Activated T-cell treated with anti-CD3 and anti-CD28 coated beads for 24 hours (primary cell): Measurements from ENCODE around the gene MCF2L2.

Source experiments
- DNase-seq: peaks from one replicate; pipeline ENCODE4 v3.0.0-alpha.2; 2020; ENCODE audit warnings: low read depth

MCF2L2 gene

DNA sequence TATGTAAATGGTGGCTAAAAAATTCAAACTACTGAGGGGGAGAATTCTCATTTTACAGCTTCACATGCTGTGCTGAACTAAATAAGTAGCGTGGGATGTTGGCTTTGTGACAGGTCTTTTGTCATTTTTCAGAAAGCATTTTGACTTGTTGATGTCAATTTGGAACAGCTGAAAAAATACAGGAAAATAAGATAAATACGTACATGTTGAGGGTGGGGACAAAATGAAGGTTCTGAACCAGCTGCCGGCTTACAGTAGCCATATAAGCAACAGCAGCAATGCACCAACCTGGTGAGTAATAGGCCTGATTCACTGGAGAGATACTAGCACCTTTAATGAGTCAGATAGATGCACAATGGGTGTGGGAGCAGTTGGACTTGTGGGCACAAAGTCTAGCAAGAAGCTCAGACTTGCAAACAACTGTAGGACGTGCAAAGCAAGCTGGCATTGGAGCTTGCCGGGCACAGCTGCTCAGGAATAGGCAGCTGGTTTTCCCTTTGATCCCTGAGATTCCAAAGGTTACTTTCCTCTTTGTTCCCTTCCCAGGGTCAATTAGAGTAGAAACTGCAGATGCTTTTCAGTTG lies 162.5 kb downstream of the MCF2L2 start:
- peak; percentile 51 for DNase-seq

- DNase-seq = no peak
Measured at GRCh38 chr3:183265157-183265642, 163.2 kb downstream of the MCF2L2 start.

DNA sequence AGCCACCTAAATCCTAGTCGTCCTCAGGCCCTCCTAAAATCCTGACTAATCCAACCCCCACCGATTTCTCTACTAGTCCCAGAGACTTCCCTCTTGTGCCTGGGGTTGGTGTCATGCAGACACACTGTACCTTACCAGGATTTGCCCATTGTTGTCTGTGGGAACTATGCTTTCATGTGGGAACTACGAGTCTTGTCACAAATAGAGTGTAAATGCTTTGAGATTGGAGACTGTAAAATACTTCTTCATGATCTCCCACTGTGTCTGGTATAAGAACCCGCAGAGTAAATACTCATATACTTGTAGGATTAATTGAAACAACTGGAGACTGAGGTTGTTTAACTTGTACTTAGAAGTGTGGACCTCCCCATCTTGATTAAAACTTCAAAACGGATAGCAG lies 164.2 kb downstream of the MCF2L2 start:
- DNase-seq = no peak

GRCh38 chr3:183262875-183263378 lies 165.5 kb downstream of the MCF2L2 start:
- DNase-seq = no peak

DNA sequence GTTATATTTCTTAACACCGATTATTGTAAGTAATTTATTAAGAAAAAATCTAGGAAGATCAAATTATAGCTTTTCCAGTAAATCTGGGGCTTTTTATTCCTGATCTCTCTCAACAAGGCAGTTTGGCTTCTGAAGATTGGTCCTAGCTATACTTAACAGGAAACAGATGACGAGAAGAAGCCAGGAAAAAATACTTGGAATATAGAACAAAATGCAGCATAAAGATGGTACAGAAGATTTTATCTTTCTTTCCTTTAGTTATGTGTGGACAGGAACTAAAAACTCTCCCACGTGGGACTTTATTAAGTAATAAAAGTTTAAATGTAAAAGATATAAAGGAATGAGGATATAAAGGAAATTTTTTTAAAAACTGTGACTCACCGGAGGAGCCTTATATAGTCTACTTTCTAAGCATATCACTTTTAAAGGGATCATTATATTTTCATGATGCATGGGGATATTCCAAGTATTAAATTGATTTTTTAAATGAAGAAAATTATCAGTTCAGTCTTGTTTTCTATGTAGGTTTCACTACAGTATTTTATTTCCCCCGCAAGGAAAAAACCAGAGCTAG lies 167.2 kb downstream of the MCF2L2 start:
- no peak for DNase-seq

DNA sequence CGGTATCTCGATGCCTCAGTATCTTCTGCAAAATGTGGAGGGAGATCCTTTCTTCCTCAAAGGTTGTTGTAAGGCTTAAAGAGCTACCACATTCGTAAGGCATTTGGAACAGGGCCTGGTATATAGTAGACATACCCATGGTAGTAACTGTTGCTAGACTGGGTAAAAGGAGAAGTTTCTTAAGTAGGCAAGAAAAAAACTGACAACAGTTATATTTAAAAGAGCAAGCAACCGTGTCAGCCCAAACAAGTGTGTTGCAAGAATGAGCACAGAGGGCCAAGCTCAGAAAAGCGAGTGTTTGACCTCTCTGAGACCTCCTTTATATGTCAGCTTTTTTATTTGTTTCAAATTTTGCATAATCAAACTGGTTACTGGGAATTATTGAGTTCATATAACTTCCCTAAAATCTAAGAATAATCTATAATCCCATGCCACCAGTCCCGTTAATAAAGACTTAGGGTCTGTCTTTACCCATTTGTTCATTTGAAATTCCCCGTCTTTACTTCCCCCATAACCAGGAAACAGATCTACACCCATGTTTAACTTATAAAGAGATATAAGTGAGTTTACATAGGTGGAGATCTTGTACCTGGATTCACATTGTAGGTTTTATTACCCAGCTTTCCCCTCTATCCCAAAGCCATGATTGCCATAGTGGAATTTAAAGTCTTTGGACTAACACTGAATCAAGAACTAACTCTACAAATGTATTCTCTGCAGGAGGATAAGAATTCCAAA lies 168.1 kb downstream of the MCF2L2 start:
- DNase-seq = no peak

DNA sequence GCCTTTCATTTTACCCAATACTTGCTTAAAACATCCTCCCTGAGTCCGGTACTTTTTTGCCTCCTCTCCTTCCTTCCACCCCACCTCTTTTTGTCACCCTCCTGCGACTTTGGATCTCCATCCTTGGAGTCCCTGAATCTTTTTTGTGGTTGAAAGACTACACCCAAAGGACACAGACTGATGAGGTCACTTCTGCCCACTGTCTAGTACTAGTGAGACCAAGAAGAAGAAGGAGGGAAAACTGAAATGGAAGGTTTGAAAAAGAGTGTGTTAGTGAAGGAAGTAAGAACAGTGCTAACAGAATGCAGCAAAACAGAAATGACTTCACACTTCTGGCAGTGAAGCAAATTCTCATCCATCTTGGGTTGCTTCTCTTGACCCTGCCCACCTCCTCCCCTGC lies 168.8 kb downstream of the MCF2L2 start:
- DNase-seq = no peak

DNA sequence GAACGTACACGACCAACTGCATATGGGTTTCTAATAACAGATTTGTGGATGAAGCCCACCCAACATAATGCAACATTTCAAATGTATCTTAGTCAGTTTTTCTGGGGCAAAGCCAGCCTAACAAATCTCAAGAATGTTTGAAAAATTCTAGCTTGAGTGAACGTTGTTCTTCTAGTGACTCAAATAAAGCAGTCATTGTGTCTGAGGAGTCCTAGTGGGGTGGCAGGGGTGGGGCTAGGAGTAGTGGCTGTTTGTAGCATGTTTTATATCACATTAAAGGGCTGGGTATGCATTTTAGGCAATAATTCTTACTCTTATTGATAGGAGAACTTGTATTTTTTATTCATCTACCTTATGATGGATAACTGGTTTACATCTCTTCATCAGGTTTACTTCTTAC lies 169.3 kb downstream of the MCF2L2 start:
- DNase-seq = no peak

DNA sequence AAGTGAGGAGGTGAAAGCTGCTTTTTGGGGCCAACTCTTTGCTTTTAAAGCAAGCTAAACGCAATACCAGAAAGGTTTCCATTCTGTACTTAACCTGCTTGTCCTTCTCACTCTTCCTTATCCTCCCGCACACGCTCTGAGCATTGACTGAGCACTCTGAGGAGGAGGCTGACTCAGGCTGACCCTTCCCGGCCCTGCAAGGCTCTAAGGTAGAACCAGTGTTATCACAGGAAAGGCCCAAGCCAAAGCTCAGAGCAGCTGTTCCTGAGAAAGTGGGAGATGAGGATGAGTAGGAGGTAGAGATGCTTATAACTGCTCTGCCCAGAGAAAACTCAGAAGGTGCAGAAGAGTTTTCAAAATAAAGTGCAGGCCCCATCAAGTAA lies 173.1 kb downstream of the MCF2L2 start:
- DNase-seq = no peak

GRCh38 chr3:183254487-183255347 lies 173.7 kb downstream of the MCF2L2 start:
- no peak for DNase-seq

GRCh38 chr3:183253528-183254486 lies 174.6 kb downstream of the MCF2L2 start:
- DNase-seq = no peak

GRCh38 chr3:183252973-183253527 lies 175.4 kb downstream of the MCF2L2 start, which contains the start of gene B3GNT5:
B3GNT5 (plus strand) TSS chr3:183253253; CDS start chr3:183269799, 16,546 bp downstream.
- DNase-seq = no peak

DNA sequence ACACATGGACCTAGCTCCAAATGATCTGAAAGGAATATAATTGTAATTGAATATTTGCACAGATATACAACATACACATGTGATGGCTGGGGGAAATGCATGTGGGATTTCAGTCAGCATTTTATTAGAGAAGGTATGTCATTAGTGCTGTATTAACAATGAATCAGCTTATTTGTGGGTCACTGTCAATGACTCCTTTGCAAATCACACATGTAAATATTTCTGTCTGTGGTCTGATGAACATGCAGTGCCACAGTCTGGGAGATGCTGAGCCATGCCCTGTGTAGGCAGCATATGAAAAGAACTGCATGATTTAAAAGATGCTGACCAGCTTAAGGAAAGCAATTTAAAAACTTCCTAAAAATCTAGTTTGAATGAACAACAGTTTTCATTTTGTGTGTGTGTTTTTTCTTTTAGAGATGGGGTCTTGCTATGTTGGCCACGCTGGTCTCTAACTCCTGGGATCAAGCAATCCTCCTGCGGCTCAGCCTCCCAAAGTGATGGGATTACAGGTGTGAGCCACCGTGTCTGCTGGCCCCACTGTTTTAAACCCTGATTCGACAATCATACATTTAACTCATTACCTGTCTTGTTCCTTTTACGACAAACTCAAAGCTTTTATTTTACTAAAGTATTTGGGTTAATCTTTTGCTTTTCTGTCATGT lies 176.2 kb downstream of the MCF2L2 start:
- no peak for DNase-seq

DNA sequence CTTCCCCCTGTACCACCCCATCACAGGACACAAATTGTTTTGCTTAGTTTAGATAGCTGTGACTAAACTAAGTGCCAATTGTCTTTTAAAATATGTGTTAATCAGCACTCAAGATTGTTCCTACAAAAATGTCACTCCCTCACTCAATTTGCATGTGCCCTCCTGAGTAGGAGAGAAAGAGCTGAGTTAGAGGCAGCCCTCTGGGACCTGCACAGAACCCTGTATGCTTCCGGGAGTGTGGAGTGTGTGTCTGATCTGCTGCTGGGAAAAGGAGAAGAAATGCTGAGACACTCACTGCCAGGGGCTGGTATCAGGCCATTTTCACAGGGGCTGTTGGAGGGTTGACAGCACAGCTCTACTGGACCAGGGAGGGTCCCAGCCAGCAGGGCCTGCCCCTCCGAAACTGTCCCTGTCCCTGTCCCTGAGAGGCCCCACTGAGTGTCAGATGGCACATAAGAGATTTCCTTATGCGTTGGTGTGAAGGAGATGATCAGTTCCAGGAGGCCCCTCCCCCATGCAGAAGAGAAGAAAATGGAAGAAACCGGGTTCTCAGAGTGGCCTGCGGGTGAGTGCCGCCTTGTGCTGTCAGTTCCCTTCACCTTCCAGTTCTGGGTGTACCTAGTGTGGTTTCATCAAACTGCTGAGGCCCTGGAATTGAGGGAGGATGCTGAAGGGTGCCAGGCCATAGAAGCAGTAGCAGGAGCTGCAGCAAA lies 179.3 kb downstream of the MCF2L2 start:
- DNase-seq = no peak

DNA sequence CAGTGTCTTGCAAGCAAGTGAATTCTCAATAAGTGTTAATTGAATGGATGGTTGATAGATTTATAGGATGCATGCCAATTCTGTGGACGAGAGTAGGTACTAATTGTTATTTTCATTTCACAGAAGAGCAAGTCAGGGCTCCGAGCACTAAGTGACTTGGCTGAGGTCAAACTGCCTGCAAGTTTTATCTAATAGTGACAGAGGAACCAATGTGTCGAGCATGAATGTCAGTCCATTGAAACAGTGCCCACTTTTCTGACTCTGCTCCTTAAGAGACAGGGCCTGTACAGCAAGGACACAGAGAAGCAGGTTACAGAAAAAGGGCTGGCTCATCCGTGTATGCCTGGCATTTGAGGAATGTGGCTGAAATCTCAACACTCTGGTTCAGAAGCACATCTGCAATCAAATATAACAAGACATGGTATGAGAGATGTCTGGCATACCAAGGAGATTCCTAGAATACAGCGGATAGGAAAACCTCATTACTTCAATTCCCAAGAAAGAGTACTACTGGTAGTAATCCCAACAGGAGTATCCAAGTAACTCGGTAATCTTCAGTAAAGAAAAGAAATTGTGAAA lies 181.3 kb downstream of the MCF2L2 start:
- no peak for DNase-seq

DNA sequence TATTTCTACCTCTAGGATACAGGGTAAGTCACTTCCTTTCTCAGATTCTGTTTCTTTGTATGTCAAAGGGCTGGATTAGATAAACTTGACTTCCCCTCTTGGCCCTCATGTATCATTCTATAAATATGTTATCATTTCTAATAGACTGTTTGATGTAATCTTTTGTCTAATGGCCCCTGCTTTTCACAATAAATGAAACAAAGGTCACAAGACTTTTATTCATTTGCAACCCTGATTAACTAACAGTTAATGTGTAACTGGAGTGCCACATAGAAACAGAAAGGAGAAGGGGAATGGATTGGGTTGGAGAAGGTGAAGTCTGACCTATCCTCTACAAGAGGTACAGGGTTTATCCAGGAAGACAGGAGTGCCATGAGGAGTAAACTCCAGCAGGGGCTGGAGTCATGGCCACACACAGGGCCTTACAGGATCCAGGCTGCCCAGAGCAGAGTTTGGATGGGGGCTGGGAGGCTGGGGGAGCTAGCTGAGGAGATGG lies 183.4 kb downstream of the MCF2L2 start:
- DNase-seq = no peak

- DNase-seq = no peak
Measured at GRCh38 chr3:183244219-183244618, 184.2 kb downstream of the MCF2L2 start.

DNA sequence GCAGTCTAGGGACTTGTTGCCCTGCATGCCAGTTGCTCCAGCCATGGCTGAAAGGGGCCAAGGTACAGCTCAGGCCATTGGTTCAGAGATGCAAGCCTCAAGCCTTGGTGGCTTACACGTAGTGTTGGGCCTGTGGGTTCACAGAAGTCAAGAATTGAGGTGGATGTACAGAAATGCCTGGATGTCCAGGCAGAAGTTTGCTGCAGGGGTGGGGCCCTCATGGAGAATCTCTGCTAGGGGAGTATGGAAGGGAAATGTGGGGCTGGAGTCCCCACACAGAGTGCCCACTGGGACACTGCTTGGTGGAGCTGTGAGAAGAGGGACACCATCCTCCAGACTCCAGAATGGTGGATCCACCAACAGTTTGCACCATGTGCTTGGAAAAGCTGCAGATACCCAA lies 186.0 kb downstream of the MCF2L2 start:
- no peak for DNase-seq

DNA sequence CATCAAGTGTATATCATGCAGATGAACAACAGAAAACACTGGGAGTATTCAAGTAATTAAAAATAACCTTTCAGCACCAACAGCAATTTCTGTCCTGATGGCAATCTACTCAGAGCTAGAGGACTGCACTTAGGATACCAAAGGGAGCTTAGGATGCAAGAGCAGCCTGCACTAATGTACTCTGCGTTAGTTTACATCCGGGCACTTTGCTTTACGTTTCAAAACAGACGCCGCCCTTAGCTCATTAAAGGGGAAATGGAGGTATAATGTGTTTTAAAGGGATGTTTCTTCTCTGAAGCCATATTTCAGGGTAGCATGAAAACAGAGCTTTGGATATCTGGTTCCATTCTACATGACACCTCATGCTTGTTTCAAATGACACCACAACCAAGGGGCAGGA lies 189.4 kb downstream of the MCF2L2 start:
- DNase-seq = no peak
